Testis (tissue), 3 donors: ENCODE measurements around the gene UCK1. TPM values are rescaled to one million over a fixed set of nuclear protein-coding genes. Genes with fewer than 3 reads are reported as not detected.
A peak's percentile ranks its signal among the peaks of the same experiment; 100 is the strongest.

Source experiments
- DNase-seq: peaks from one replicate; pipeline ENCODE4 v3.0.0-alpha.2; 2019
- H3K27ac ChIP-seq, 2 donors: fragments of 200-600 bp; sonication (generic); one replicate each; pipeline ENCODE4 v1.5.1; 2019
- H3K27me3 ChIP-seq: fragments of 200-600 bp; sonication (generic); one replicate; pipeline ENCODE4 v1.5.1; 2019
- H3K36me3 ChIP-seq: fragments of 200-600 bp; sonication (generic); one replicate; pipeline ENCODE4 v1.5.1; 2017; ENCODE audit warnings: low read depth; ENCODE audit errors: missing control alignments
- H3K4me1 ChIP-seq: fragments of 200-600 bp; sonication (generic); one replicate; pipeline ENCODE4 v1.5.1; 2019
- H3K4me3 ChIP-seq, 2 donors: fragments of 200-600 bp; sonication (generic); one replicate each; pipeline ENCODE4 v1.5.1; 2017 to 2019
- H3K9me3 ChIP-seq: fragments of 200-600 bp; sonication (generic); one replicate; pipeline ENCODE4 v1.5.1; 2017
- CTCF ChIP-seq, 3 experiments: fragments of 450-650 bp in 2 of 3; fragments of 200-600 bp in 1 of 3; sonication (generic) in 1 of 3; IDR thresholded peaks; one replicate each; pipeline ENCODE4 v1.5.1; 2016 to 2019; ENCODE audit warnings: antibody characterized with exemption in 3 of 3, mild to moderate bottlenecking in 2 of 3, moderate library complexity in 1 of 3
- POLR2A ChIP-seq: fragments of 450-650 bp; IDR thresholded peaks from one replicate; pipeline ENCODE4 v1.6.1; 2017; ENCODE audit warnings: antibody characterized with exemption, mild to moderate bottlenecking, moderate library complexity
- WGBS, 2 donors: methylation state at CpG; one replicate each; pipeline ENCODE4 v1.1.5; 2018; 5-methylcytosine and 5-hydroxymethylcytosine counted together
- intact Hi-C: fragments of 100-400 bp; cut with DNase I; formaldehyde crosslinking; loops from one replicate; pipeline ENCODE4 v1.15.1; 2023; ENCODE audit warnings: low total_unique reads
- polyA plus RNA-seq: library from polyadenylated mRNA; stranded (reverse); fragments of 350-450 nt; fragmentation: Illumina TruSeq; extraction: RNeasy Lipid Tissue Mini Kit (QIAGEN cat#74804); gene quantifications from one replicate; pipeline ENCODE4 v1.2.3, GENCODE V29; 2014; ENCODE audit warnings: low read depth, low replicate concordance; ENCODE audit not compliant: insufficient read depth
- small RNA-seq, 2 donors: library from RNA; depleted of rRNA; stranded (forward); fragments of <200 nt; gene quantifications; one replicate each; pipeline ENCODE3, GENCODE V24; 2016
- total RNA-seq, 2 donors: library from RNA; depleted of rRNA; stranded (reverse); fragments of >200 nt; gene quantifications; one replicate each; pipeline ENCODE4 v1.2.3, GENCODE V29; 2016

The UCK1 gene
- total and polyA plus RNA-seq, 3 donors from 2014 or later: 34.3 to 49.9 (median 41.1) TPM

DNA sequence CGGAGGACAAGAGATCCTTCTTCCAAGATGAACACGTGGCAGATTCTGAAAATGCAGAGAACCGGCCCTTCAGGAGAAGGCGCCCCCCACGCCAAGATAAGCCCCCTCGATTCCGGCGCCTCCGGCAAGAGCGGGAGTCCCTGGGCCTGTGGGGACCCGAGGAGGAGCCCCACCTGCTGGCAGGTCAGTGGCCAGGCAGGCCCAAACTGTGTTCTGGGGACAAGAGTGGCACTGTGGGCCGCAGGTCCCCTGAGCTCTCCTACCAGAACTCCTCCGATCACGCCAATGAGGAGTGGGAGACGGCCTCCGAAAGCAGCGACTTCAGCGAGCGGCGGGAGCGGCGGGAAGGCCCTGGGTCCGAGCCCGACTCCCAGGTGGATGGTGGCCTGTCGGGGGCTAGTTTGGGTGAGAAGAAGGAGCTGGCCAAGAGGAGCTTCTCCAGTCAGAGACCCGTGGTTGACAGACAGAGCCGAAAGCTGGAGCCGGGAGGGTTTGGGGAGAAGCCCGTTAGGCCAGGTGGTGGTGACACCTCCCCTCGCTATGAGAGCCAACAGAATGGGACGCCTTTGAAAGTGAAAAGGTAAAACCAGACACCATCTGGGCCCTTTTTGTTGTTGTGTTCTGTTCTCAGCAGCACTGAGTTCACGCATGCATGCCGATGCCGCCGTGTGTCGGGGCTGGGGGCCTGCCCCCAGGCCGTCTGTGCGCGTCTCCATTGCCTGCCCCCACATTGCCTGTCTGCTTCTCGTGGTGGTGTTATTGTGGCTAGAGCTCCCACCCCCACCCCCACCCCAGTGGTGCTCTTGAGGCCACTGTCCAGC is 54.9 kb downstream of the UCK1 start:
- Histone ChIP-seq H3K27ac (no peak overlapping the region), H3K9me3 (no peaks in the 10 kb centered on the region), H3K27me3 (no peaks in the 10 kb centered on the region), H3K4me1 (no peaks in the 10 kb centered on the region), H3K36me3 (no peaks in the 10 kb centered on the region), H3K4me3 (no peak overlapping the region)
- intact Hi-C loops: no loop called here
- peak in 1 of 3 experiments; percentile 33 for TF ChIP-seq CTCF (IDR thresholded peaks at IDR 0.05)
- TF ChIP-seq POLR2A: no peak
- no peak for DNase-seq
- WGBS, 2 donors: 80 to 89% methylated on average over 15 to 40 of the region's 40 CpGs

DNA sequence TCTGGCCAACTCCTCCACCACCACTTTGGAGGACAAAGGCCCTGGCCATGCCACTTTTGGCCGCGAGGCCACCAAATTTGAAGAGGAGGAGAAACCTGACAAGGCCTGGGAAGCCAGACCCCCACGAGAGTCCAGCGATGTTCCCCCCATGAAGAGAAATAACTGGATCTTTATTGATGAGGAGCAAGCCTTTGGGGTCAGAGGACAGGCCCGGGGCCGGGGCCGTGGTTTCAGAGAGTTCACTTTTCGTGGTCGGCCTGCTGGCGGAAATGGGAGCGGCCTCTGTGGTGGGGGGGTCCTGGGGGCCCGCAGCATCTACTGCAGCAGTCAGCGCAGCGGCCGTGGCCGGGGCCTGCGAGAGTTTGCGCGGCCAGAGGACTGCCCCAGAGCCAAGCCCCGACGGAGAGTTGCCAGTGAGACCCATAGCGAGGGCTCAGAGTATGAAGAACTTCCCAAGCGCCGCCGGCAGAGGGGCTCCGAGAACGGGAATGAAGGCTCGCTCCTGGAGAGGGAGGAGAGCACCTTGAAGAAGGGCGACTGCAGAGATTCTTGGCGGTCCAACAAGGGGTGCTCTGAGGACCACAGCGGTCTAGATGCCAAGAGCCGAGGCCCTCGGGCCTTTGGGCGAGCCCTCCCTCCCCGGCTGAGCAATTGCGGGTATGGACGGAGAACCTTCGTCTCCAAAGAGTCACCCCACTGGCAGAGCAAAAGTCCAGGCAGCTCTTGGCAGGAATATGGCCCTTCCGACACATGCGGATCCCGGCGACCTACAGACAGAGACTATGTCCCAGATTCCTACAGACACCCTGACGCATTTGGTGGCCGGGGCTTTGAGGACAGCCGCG is 55.7 kb downstream of the UCK1 start:
- Histone ChIP-seq H3K4me3 (no peak overlapping the region), H3K9me3 (no peaks in the 10 kb centered on the region), H3K27me3 (no peaks in the 10 kb centered on the region), H3K27ac (no peak overlapping the region), H3K36me3 (no peaks in the 10 kb centered on the region), H3K4me1 (no peaks in the 10 kb centered on the region)
- DNase-seq: no peak
- WGBS, 2 donors: 91 to 94% methylated on average over 38 to 46 of the region's 46 CpGs
- intact Hi-C loops: no loop called here
- no peak for TF ChIP-seq CTCF (IDR thresholded peaks at IDR 0.05)
- no peak for TF ChIP-seq POLR2A

GRCh38 chr9:131474711-131475110 is 56.4 kb downstream of the UCK1 start:
- DNase-seq: no peak
- TF ChIP-seq POLR2A: no peak
- TF ChIP-seq CTCF (IDR thresholded peaks at IDR 0.05): no peak
- intact Hi-C loops: no loop called here
- no peak overlapping the region for H3K27ac ChIP-seq
- WGBS, 2 donors: 85 to 88% methylated on average over 16 of the region's 16 CpGs
- H3K4me3 ChIP-seq: no peak overlapping the region
- H3K9me3 ChIP-seq: no peaks in the 10 kb centered on the region
- H3K27me3 ChIP-seq: no peaks in the 10 kb centered on the region
- no peaks in the 10 kb centered on the region for H3K36me3 ChIP-seq
- no peaks in the 10 kb centered on the region for H3K4me1 ChIP-seq

DNA sequence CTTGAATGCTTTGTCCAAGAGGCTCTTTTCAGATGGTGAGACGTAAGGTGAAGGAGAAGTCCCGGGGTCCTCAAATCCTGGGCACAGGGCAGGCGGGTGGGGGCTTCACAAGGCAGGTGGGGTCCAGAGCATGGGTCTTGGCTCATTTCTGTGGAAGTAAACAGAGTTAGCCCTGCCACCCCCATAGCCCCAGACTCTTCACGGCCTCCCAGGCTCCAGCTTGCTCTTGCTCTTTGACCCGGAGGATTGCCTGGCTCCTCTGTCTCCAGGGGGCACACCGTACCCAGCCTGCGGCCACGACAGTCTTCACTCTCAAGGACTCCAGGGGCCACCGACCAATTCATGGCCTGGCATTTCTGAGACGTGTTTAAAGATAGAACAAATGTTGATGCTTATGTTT is 57.2 kb downstream of the UCK1 start:
- Histone ChIP-seq H3K9me3 (no peaks in the 10 kb centered on the region), H3K4me1 (no peaks in the 10 kb centered on the region), H3K27me3 (no peaks in the 10 kb centered on the region), H3K27ac (no peak overlapping the region), H3K4me3 (no peak overlapping the region), H3K36me3 (no peaks in the 10 kb centered on the region)
- TF ChIP-seq POLR2A (no peak), CTCF (IDR thresholded peaks at IDR 0.05) (no peak)
- no peak for DNase-seq
- intact Hi-C loops: no loop called here
- whole genome bisulfite sequencing, 2 donors: 78 to 87% methylated on average over 10 of the region's 10 CpGs

Small RNAs within 50 kb of the gene (small RNA-seq; reads per million reads assigned to genes)
- gene SNORD62A (0 to 0.09 reads per million in 2 donors), gene SNORD62B (0.55 to 0.66 reads per million in 2 donors)

Other genes starting within 250 kb of the UCK1 start
- gene PLPP7, start 241.5 kb downstream of the UCK1 start, total RNA-seq: 10 to 100 TPM; 23.9 to 29.9 TPM
- gene PLPP7, start 241.5 kb downstream of the UCK1 start, polyA plus RNA-seq: 8.6 TPM
- 100 to 1,000 TPM; 175 to 213 TPM for gene PRRC2B, start 137.2 kb downstream of the UCK1 start, total RNA-seq
- gene PRRC2B, start 137.2 kb downstream of the UCK1 start, polyA plus RNA-seq: 111 TPM
- 100 to 1,000 TPM in 1 of 2 donors, 10 to 100 TPM in 1; 99.7 to 117 TPM for gene POMT1, start 28.3 kb downstream of the UCK1 start, total RNA-seq
- gene POMT1, start 28.3 kb downstream of the UCK1 start, polyA plus RNA-seq: 118 TPM
- under 1 TPM in 1 of 2 donors, not detected in 1; 0.47 TPM for gene PRRT1B, start 14.3 kb upstream of the UCK1 start, total RNA-seq
- gene PRRT1B, start 14.3 kb upstream of the UCK1 start, polyA plus RNA-seq: not detected
- 10 to 100 TPM; 55.8 to 56.9 TPM for gene RAPGEF1, start 208.8 kb upstream of the UCK1 start, total RNA-seq
- gene RAPGEF1, start 208.8 kb upstream of the UCK1 start, polyA plus RNA-seq: 36.1 TPM